Thyroid gland (tissue), 4 donors: ENCODE measurements around the gene CCDC106. TPM values are rescaled to one million over a fixed set of nuclear protein-coding genes. Genes with fewer than 3 reads are reported as not detected.

ENCODE experiments used
- DNase-seq, 2 donors: peaks; one replicate each; pipeline ENCODE4 v3.0.0-alpha.2; 2019
- H3K27ac ChIP-seq, 3 donors: fragments of 200-600 bp; sonication (generic); 1 replicate in 2 of 3; 2 replicates in 1 of 3; pipeline ENCODE4 v1.5.1; 2016 to 2019; ENCODE audit warnings: mild to moderate bottlenecking in 1 of 3, moderate library complexity in 1 of 3
- H3K27me3 ChIP-seq: fragments of 200-600 bp; sonication (generic); one replicate; pipeline ENCODE4 v1.5.1; 2019
- H3K36me3 ChIP-seq, 2 donors: fragments of 200-600 bp; sonication (generic); one replicate each; pipeline ENCODE4 v1.5.1; 2016 to 2019
- H3K4me1 ChIP-seq, 2 donors: fragments of 200-600 bp; sonication (generic); one replicate each; pipeline ENCODE4 v1.5.1; 2017 to 2019
- H3K4me3 ChIP-seq, 3 donors: fragments of 200-600 bp; sonication (generic); replicated peaks in 1 of 3; 1 replicate in 2 of 3; 2 replicates in 1 of 3; pipeline ENCODE4 v1.5.1; 2016; ENCODE audit warnings: mild to moderate bottlenecking in 1 of 3
- H3K9me3 ChIP-seq: fragments of 200-600 bp; sonication (generic); one replicate; pipeline ENCODE4 v1.5.1; 2017
- CTCF ChIP-seq, 6 experiments: fragments of 200-600 bp in 3 of 6; fragments of 450-650 bp in 3 of 6; sonication (generic) in 3 of 6; IDR thresholded peaks; one replicate each; pipeline ENCODE4 v1.5.1; 2016 to 2019; ENCODE audit warnings: antibody characterized with exemption in 6 of 6, mild to moderate bottlenecking in 2 of 6, inconsistent platforms in 1 of 6, moderate library complexity in 1 of 6
- POLR2A ChIP-seq, 2 donors: fragments of 450-650 bp; IDR thresholded peaks; one replicate each; pipeline ENCODE4 v1.6.1; 2017; ENCODE audit warnings: antibody characterized with exemption in 2 of 2, mild to moderate bottlenecking in 2 of 2, moderate library complexity in 1 of 2
- WGBS, 2 donors: methylation state at CpG; one replicate each; pipeline ENCODE4 v1.1.5; 2017; 5-methylcytosine and 5-hydroxymethylcytosine counted together
- intact Hi-C: fragments of 100-400 bp; cut with DNase I; formaldehyde crosslinking; loops from one replicate; pipeline ENCODE4 v1.15.1; 2023
- total RNA-seq, 4 donors: library from RNA; depleted of rRNA; stranded (reverse); fragments of >200 nt; gene quantifications; one replicate each; pipeline ENCODE4 v1.2.3, GENCODE V29; 2016

The CCDC106 gene
- total RNA-seq, 4 donors from 2014 or later, result 11.2 to 23.2 (median 20.7) TPM

- intact Hi-C loops, result no loop called here
- H3K27ac ChIP-seq, result peak overlapping the region in 2 of 3 donors; percentile 55 to 60
- TF ChIP-seq CTCF (IDR thresholded peaks at IDR 0.05) (no peak), POLR2A (IDR thresholded peaks at IDR 0.05) (no peak)
- H3K9me3 ChIP-seq, result no peaks in the 10 kb centered on the region
- no peak for DNase-seq
- H3K4me3 ChIP-seq, result peak overlapping the region in 2 of 3 donors; percentile 57 to 89
- H3K27me3 ChIP-seq, result no peaks in the 10 kb centered on the region
- H3K4me1 ChIP-seq, result peaks cover 21 to 25% of the 10 kb centered on the region in 2 donors
- H3K36me3 ChIP-seq, result peaks cover 29 to 32% of the 10 kb centered on the region in 2 donors
- 23 to 25% methylated on average over 16 to 17 of the region's 17 CpGs for WGBS, 2 donors
Measured at GRCh38 chr19:55674459-55674840, 26.4 kb downstream of the CCDC106 start.

GRCh38 chr19:55674841-55675660 lies 27.0 kb downstream of the CCDC106 start, which contains the start of gene EPN1:
Gene EPN1 (plus strand): TSS chr19:55675226. CDS start chr19:55678628, 3,402 bp downstream.
- no peaks in the 10 kb centered on the region for H3K9me3 ChIP-seq
- 0 to 1% methylated on average over 5 to 15 of the region's 101 CpGs for WGBS, 2 donors
- peak within 1 kb of the TSS; percentile 57 to 94 (median 89) for H3K4me3 ChIP-seq
- TF ChIP-seq CTCF (IDR thresholded peaks at IDR 0.05) (no peak), POLR2A (IDR thresholded peaks at IDR 0.05) (peak in 1 of 2 donors; percentile 46)
- DNase-seq, result peak; percentile 98
- H3K27ac ChIP-seq, result peak within 1 kb of the TSS; percentile 60 to 71 (median 65)
- intact Hi-C loops, result no loop called here
- peaks cover 27 to 30% of the 10 kb centered on the region in 2 donors for H3K36me3 ChIP-seq
- peaks cover 21 to 25% of the 10 kb centered on the region in 2 donors for H3K4me1 ChIP-seq
- no peaks in the 10 kb centered on the region for H3K27me3 ChIP-seq

GRCh38 chr19:55675661-55676354 lies 27.8 kb downstream of the CCDC106 start:
- no peak for DNase-seq
- TF ChIP-seq CTCF (IDR thresholded peaks at IDR 0.05) (no peak), POLR2A (IDR thresholded peaks at IDR 0.05) (no peak)
- peaks cover 25 to 26% of the 10 kb centered on the region in 2 donors for H3K4me1 ChIP-seq
- intact Hi-C loops, result no loop called here
- no peaks in the 10 kb centered on the region for H3K27me3 ChIP-seq
- peaks cover 25 to 27% of the 10 kb centered on the region in 2 donors for H3K36me3 ChIP-seq
- H3K27ac ChIP-seq, result peak overlapping the region in 2 of 3 donors; percentile 60 to 71
- 11 to 17% methylated on average over 16 of the region's 16 CpGs for WGBS, 2 donors
- H3K4me3 ChIP-seq, result peak overlapping the region; percentile 57 to 94 (median 89)
- H3K9me3 ChIP-seq, result no peaks in the 10 kb centered on the region

GRCh38 chr19:55676383-55676782 lies 28.4 kb downstream of the CCDC106 start:
- no peak for DNase-seq
- 74 to 84% methylated on average over 5 of the region's 5 CpGs for WGBS, 2 donors
- Histone ChIP-seq H3K27me3 (no peaks in the 10 kb centered on the region), H3K4me1 (peaks cover 30% of the 10 kb centered on the region in 2 donors), H3K4me3 (peak overlapping the region in 1 of 3 donors; percentile 57), H3K27ac (no peak overlapping the region), H3K36me3 (peaks cover 24 to 31% of the 10 kb centered on the region in 2 donors), H3K9me3 (no peaks in the 10 kb centered on the region)
- intact Hi-C loops, result no loop called here
- no peak for TF ChIP-seq POLR2A (IDR thresholded peaks at IDR 0.05)
- TF ChIP-seq CTCF (IDR thresholded peaks at IDR 0.05), result no peak
